H9 (cell line): ENCODE results near the gene NOTUM. TPM values are rescaled to one million over a fixed set of nuclear protein-coding genes. Genes with fewer than 3 reads are reported as not detected.

Experiments
- DNase-seq: peaks from one replicate; pipeline ENCODE4 v3.0.0-alpha.2; 2017
- H2AFZ ChIP-seq: one replicate; pipeline ENCODE4 v1.6.1; 2013; ENCODE audit warnings: mild to moderate bottlenecking, low read length, control low read depth, moderate library complexity
- H2AK5ac ChIP-seq: 2 replicates; pipeline ENCODE4 v1.6.1; 2013; ENCODE audit warnings: low read length, control low read depth, mixed read lengths; ENCODE audit not compliant: insufficient read length
- H2BK120ac ChIP-seq: one replicate; pipeline ENCODE4 v1.6.1; 2013; ENCODE audit warnings: low read depth, mild to moderate bottlenecking, low read length, control low read depth, inconsistent platforms; ENCODE audit not compliant: poor library complexity, severe bottlenecking
- H2BK12ac ChIP-seq: 2 replicates; pipeline ENCODE4 v1.6.1; 2013; ENCODE audit warnings: low read length, control low read depth, mixed read lengths, low read depth; ENCODE audit not compliant: insufficient read length
- H2BK15ac ChIP-seq: 2 replicates; pipeline ENCODE4 v1.6.1; 2013; ENCODE audit warnings: low read depth, low read length, control low read depth
- H2BK20ac ChIP-seq: one replicate; pipeline ENCODE4 v1.6.1; 2013; ENCODE audit warnings: low read depth, mild to moderate bottlenecking, low read length, control low read depth, inconsistent platforms; ENCODE audit not compliant: poor library complexity, severe bottlenecking
- H2BK5ac ChIP-seq: 2 replicates; pipeline ENCODE4 v1.6.1; 2013; ENCODE audit warnings: low read length, control low read depth, mixed read lengths; ENCODE audit not compliant: insufficient read length
- H3K14ac ChIP-seq: 2 replicates; pipeline ENCODE4 v1.6.1; 2013; ENCODE audit warnings: low read length, control low read depth; ENCODE audit not compliant: insufficient read depth
- H3K18ac ChIP-seq: 2 replicates; pipeline ENCODE4 v1.6.1; 2013; ENCODE audit warnings: low read depth, mild to moderate bottlenecking, mixed read lengths, low read length, control low read depth; ENCODE audit not compliant: insufficient read length
- H3K23ac ChIP-seq: 2 replicates; pipeline ENCODE4 v1.6.1; 2013; ENCODE audit warnings: low read length, control low read depth, mixed read lengths, low read depth; ENCODE audit not compliant: insufficient read length
- H3K23me2 ChIP-seq: 2 replicates; pipeline ENCODE4 v1.6.1; 2013; ENCODE audit warnings: low read depth, mild to moderate bottlenecking, mixed read lengths, low read length, control low read depth; ENCODE audit not compliant: insufficient read length, poor library complexity, severe bottlenecking
- H3K27ac ChIP-seq: 2 replicates; pipeline ENCODE4 v1.5.1; 2013; ENCODE audit warnings: low read length, control low read depth, mixed read lengths, low read depth; ENCODE audit not compliant: insufficient read length
- H3K27me3 ChIP-seq: 2 replicates; pipeline ENCODE4 v1.6.1; 2013; ENCODE audit warnings: low read length, control low read depth, inconsistent platforms; ENCODE audit not compliant: insufficient read depth
- H3K4ac ChIP-seq: 2 replicates; pipeline ENCODE4 v1.6.1; 2013; ENCODE audit warnings: low read depth, mild to moderate bottlenecking, control low read depth, inconsistent platforms, low read length, moderate library complexity
- H3K4me1 ChIP-seq: 2 replicates; pipeline ENCODE4 v1.6.1; 2013; ENCODE audit warnings: low read length, control low read depth, inconsistent platforms; ENCODE audit not compliant: insufficient read depth
- H3K4me2 ChIP-seq: 2 replicates; pipeline ENCODE4 v1.6.1; 2013; ENCODE audit warnings: low read length, control low read depth, mixed read lengths; ENCODE audit not compliant: insufficient read length, insufficient read depth
- H3K56ac ChIP-seq: 2 replicates; pipeline ENCODE4 v1.6.1; 2013; ENCODE audit warnings: low read depth, mild to moderate bottlenecking, mixed read lengths, low read length, control low read depth; ENCODE audit not compliant: insufficient read length
- H3K79me1 ChIP-seq: 2 replicates; pipeline ENCODE4 v1.6.1; 2013; ENCODE audit warnings: low read depth, mild to moderate bottlenecking, moderate library complexity, low read length, control low read depth, inconsistent platforms; ENCODE audit not compliant: insufficient read depth, poor library complexity, severe bottlenecking
- H3K79me2 ChIP-seq: 2 replicates; pipeline ENCODE4 v1.6.1; 2013; ENCODE audit warnings: low read length, control low read depth, inconsistent platforms; ENCODE audit not compliant: insufficient read depth
- H3K9ac ChIP-seq: 2 replicates; pipeline ENCODE4 v1.6.1; 2013; ENCODE audit warnings: low read length, control low read depth, mixed read lengths; ENCODE audit not compliant: insufficient read length; ENCODE audit errors: extremely low read depth
- H3K9me3 ChIP-seq: one replicate; pipeline ENCODE4 v1.6.1; 2013; ENCODE audit warnings: low read depth, low read length, inconsistent platforms; ENCODE audit not compliant: control insufficient read depth
- H3T11ph ChIP-seq: one replicate; pipeline ENCODE4 v1.6.1; 2013; ENCODE audit warnings: mild to moderate bottlenecking, low read length, control low read depth, inconsistent platforms
- H4K20me1 ChIP-seq: one replicate; pipeline ENCODE4 v1.6.1; 2013; ENCODE audit not compliant: control insufficient read depth, insufficient read length, insufficient read depth
- H4K5ac ChIP-seq: 2 replicates; pipeline ENCODE4 v1.6.1; 2013; ENCODE audit warnings: low read depth, mild to moderate bottlenecking, mixed read lengths, low read length, control low read depth; ENCODE audit not compliant: insufficient read length
- H4K8ac ChIP-seq: replicated peaks from 2 replicates; pipeline ENCODE4 v1.6.1; 2013; ENCODE audit warnings: low read length, control low read depth, mixed read lengths, low read depth; ENCODE audit not compliant: insufficient read length
- H4K91ac ChIP-seq: 2 replicates; pipeline ENCODE4 v1.6.1; 2013; ENCODE audit warnings: low read depth, mild to moderate bottlenecking, moderate library complexity, mixed read lengths, low read length, control low read depth; ENCODE audit not compliant: insufficient read length
- H3K27ac Mint-ChIP-seq, 3 experiments: 2 replicates in 2 of 3; 3 replicates in 1 of 3; pipeline ENCODE4 v1.8.0; 2020 to 2021; ENCODE audit warnings: mixed read lengths in 3 of 3, mild to moderate bottlenecking in 1 of 3, moderate library complexity in 1 of 3
- H3K27me3 Mint-ChIP-seq: 2 replicates; pipeline ENCODE4 v1.8.0; 2021; ENCODE audit warnings: low read depth, mild to moderate bottlenecking, moderate library complexity, mixed read lengths
- H3K36me3 Mint-ChIP-seq, 3 experiments: 2 replicates in 2 of 3; 3 replicates in 1 of 3; pipeline ENCODE4 v1.8.0; 2020 to 2021; ENCODE audit warnings: low read depth in 3 of 3, mixed read lengths in 3 of 3; ENCODE audit not compliant: insufficient read depth in 1 of 3
- H3K4me1 Mint-ChIP-seq, 2 experiments: 2 replicates each; pipeline ENCODE4 v1.8.0; 2020; ENCODE audit warnings: mixed read lengths in 2 of 2
- H3K4me3 Mint-ChIP-seq, 2 experiments: 2 replicates in 1 of 2; 3 replicates in 1 of 2; pipeline ENCODE4 v1.8.0; 2020 to 2021; ENCODE audit warnings: mild to moderate bottlenecking in 2 of 2, mixed read lengths in 2 of 2, moderate library complexity in 1 of 2
- H3K9me3 Mint-ChIP-seq, 2 experiments: 2 replicates in 1 of 2; 3 replicates in 1 of 2; pipeline ENCODE4 v1.8.0; 2020; ENCODE audit warnings: mild to moderate bottlenecking in 2 of 2, mixed read lengths in 2 of 2, moderate library complexity in 1 of 2
- WGBS: extraction: QIAGEN DNeasy Blood & Tissue Kit; methylation state at CpG from one replicate; pipeline ENCODE4 v1.1.7; 2013; ENCODE audit warnings: missing lambda C conversion rate, low lambda C conversion rate, mixed read lengths; ENCODE audit not compliant: insufficient read length; ENCODE audit errors: extremely low coverage; 5-methylcytosine and 5-hydroxymethylcytosine counted together
- total RNA-seq: library from RNA; stranded (reverse); gene quantifications from 2 replicates; pipeline ENCODE4 v1.2.1, GENCODE V29; 2021
- TF ChIP-seq, protein P1 (sequence below): fragments of 200-600 bp; sonication (generic); conservative IDR thresholded peaks from 3 replicates; pipeline ENCODE4 v1.8.0; 2021; ENCODE audit warnings: antibody characterized with exemption, mild to moderate bottlenecking

The NOTUM gene
- total RNA-seq, 1 experiment from 2014 or later: 2.1 TPM

GRCh38 chr17:81940538-81941483, 20.2 kb downstream of the NOTUM start:
- no peaks in the 10 kb centered on the region for H3K27me3 ChIP-seq
- no peak overlapping the region for H2BK5ac ChIP-seq
- no peaks in the 10 kb centered on the region for H3K9me3 Mint-ChIP-seq
- H3K56ac ChIP-seq: no peak overlapping the region
- peaks cover 4% of the 10 kb centered on the region for H3K23me2 ChIP-seq
- TF ChIP-seq, protein P1, sequence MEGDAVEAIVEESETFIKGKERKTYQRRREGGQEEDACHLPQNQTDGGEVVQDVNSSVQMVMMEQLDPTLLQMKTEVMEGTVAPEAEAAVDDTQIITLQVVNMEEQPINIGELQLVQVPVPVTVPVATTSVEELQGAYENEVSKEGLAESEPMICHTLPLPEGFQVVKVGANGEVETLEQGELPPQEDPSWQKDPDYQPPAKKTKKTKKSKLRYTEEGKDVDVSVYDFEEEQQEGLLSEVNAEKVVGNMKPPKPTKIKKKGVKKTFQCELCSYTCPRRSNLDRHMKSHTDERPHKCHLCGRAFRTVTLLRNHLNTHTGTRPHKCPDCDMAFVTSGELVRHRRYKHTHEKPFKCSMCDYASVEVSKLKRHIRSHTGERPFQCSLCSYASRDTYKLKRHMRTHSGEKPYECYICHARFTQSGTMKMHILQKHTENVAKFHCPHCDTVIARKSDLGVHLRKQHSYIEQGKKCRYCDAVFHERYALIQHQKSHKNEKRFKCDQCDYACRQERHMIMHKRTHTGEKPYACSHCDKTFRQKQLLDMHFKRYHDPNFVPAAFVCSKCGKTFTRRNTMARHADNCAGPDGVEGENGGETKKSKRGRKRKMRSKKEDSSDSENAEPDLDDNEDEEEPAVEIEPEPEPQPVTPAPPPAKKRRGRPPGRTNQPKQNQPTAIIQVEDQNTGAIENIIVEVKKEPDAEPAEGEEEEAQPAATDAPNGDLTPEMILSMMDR: no peak
- no peak overlapping the region for H4K91ac ChIP-seq
- H3K79me1 ChIP-seq: peaks cover 1% of the 10 kb centered on the region
- H3K4me1 Mint-ChIP-seq: peaks cover 9 to 28% of the 10 kb centered on the region in 2 experiments
- H2BK20ac ChIP-seq: no peak overlapping the region
- no peak overlapping the region for H4K5ac ChIP-seq
- H2BK15ac ChIP-seq: no peak overlapping the region
- WGBS: no CpG with 5 or more reads among the region's 56 CpGs
- H3K79me2 ChIP-seq: peaks cover 2% of the 10 kb centered on the region; the same call in 1 of the 2 replicates
- H2AK5ac ChIP-seq: no peak overlapping the region
- no peak overlapping the region for H2BK12ac ChIP-seq
- H3K4me3 Mint-ChIP-seq: no peak overlapping the region
- no peak overlapping the region for H2BK120ac ChIP-seq
- H3K4ac ChIP-seq: no peak overlapping the region
- H2AFZ ChIP-seq: no peak overlapping the region
- no peak overlapping the region for H3K9ac ChIP-seq
- H3K27ac Mint-ChIP-seq: no peak overlapping the region
- no peak overlapping the region for H3K18ac ChIP-seq
- H3K4me2 ChIP-seq: no peak overlapping the region
- H4K8ac ChIP-seq: no peak overlapping the region
- no peak overlapping the region for H3K23ac ChIP-seq
- no peak for DNase-seq
- H3K36me3 Mint-ChIP-seq: peaks cover 0 to 5% (median 2%) of the 10 kb centered on the region in 3 experiments; a peak in 4 of 7 replicates
- no peaks in the 10 kb centered on the region for H4K20me1 ChIP-seq
- no peak overlapping the region for H3K27ac ChIP-seq
- no peak overlapping the region for H3K14ac ChIP-seq
- no peak overlapping the region for H3T11ph ChIP-seq
- no peaks in the 10 kb centered on the region; the same call in 1 of the 2 replicates for H3K4me1 ChIP-seq
- H3K27me3 Mint-ChIP-seq: peaks cover 70% of the 10 kb centered on the region
- no peaks in the 10 kb centered on the region for H3K9me3 ChIP-seq
